Skeletal muscle tissue (tissue), 4 donors: ENCODE data around the gene CEMIP2. TPM values are rescaled to one million over a fixed set of nuclear protein-coding genes. Genes with fewer than 3 reads are reported as not detected.

Experiments used
- H3K27ac ChIP-seq: one replicate; pipeline ENCODE4 v1.7.0; 2013; ENCODE audit warnings: mild to moderate bottlenecking, low read depth, low read length, inconsistent platforms
- H3K27me3 ChIP-seq, 3 donors: one replicate each; pipeline ENCODE4 v1.7.0; 2013; ENCODE audit warnings: low read length in 3 of 3; ENCODE audit not compliant: control insufficient read depth in 3 of 3, insufficient read depth in 3 of 3
- H3K36me3 ChIP-seq, 3 donors: one replicate each; pipeline ENCODE4 v1.7.0; 2013; ENCODE audit warnings: low read length in 3 of 3; ENCODE audit not compliant: control insufficient read depth in 3 of 3, insufficient read depth in 3 of 3
- H3K4me1 ChIP-seq, 3 donors: one replicate each; pipeline ENCODE4 v1.7.0; 2013; ENCODE audit warnings: low read length in 3 of 3, mild to moderate bottlenecking in 3 of 3; ENCODE audit not compliant: control insufficient read depth in 3 of 3, insufficient read depth in 3 of 3
- H3K4me3 ChIP-seq, 3 donors: one replicate each; pipeline ENCODE4 v1.7.0; 2013; ENCODE audit warnings: low read length in 3 of 3
- H3K9ac ChIP-seq, 3 donors: one replicate each; pipeline ENCODE4 v1.7.0; 2013; ENCODE audit warnings: low read length in 3 of 3, mild to moderate bottlenecking in 3 of 3, moderate library complexity in 2 of 3, low read depth in 1 of 3
- H3K9me3 ChIP-seq, 3 donors: one replicate each; pipeline ENCODE4 v1.7.0; 2013; ENCODE audit warnings: low read length in 3 of 3; ENCODE audit not compliant: control insufficient read depth in 3 of 3
- total RNA-seq: library from RNA; depleted of rRNA; stranded (reverse); fragments of >200 nt; gene quantifications from one replicate; pipeline ENCODE4 v1.2.3, GENCODE V29; 2014
- donor health status: Osteomylitis.

CEMIP2 gene
- total RNA-seq, 1 donor from 2014 or later, result 39.7 TPM

- Histone ChIP-seq H3K4me1 (peaks cover 0 to 4% (median 0%) of the 10 kb centered on the region in 3 donors), H3K9ac (no peak overlapping the region), H3K27ac (no peak overlapping the region), H3K4me3 (no peak overlapping the region), H3K27me3 (no peaks in the 10 kb centered on the region), H3K9me3 (no peaks in the 10 kb centered on the region), H3K36me3 (peaks cover 3 to 8% (median 4%) of the 10 kb centered on the region in 3 donors)
Observed at GRCh38 chr9:71743217-71743705, 25.1 kb downstream of the CEMIP2 start.

GRCh38 chr9:71742703-71743102, 25.6 kb downstream of the CEMIP2 start:
- H3K9ac ChIP-seq, result no peak overlapping the region
- no peak overlapping the region for H3K27ac ChIP-seq
- H3K9me3 ChIP-seq, result no peaks in the 10 kb centered on the region
- H3K4me3 ChIP-seq, result no peak overlapping the region
- no peaks in the 10 kb centered on the region for H3K27me3 ChIP-seq
- peaks cover 0 to 4% (median 0%) of the 10 kb centered on the region in 3 donors for H3K4me1 ChIP-seq
- peaks cover 0 to 7% (median 4%) of the 10 kb centered on the region in 3 donors for H3K36me3 ChIP-seq

- H3K27me3 ChIP-seq, result no peaks in the 10 kb centered on the region
- H3K4me3 ChIP-seq, result no peak overlapping the region
- H3K4me1 ChIP-seq, result peaks cover 0 to 4% (median 0%) of the 10 kb centered on the region in 3 donors
- peaks cover 0 to 7% (median 4%) of the 10 kb centered on the region in 3 donors for H3K36me3 ChIP-seq
- no peaks in the 10 kb centered on the region for H3K9me3 ChIP-seq
- no peak overlapping the region for H3K27ac ChIP-seq
- H3K9ac ChIP-seq, result no peak overlapping the region
Observed at GRCh38 chr9:71741926-71742648, 26.2 kb downstream of the CEMIP2 start.

- no peaks in the 10 kb centered on the region for H3K27me3 ChIP-seq
- peaks cover 0 to 4% (median 0%) of the 10 kb centered on the region in 3 donors for H3K4me1 ChIP-seq
- no peak overlapping the region for H3K27ac ChIP-seq
- H3K9me3 ChIP-seq, result no peaks in the 10 kb centered on the region
- H3K36me3 ChIP-seq, result peaks cover 0 to 12% (median 4%) of the 10 kb centered on the region in 3 donors
- no peak overlapping the region for H3K9ac ChIP-seq
- H3K4me3 ChIP-seq, result no peak overlapping the region
Observed at GRCh38 chr9:71740199-71740598, 28.1 kb downstream of the CEMIP2 start.

- Histone ChIP-seq H3K27me3 (no peaks in the 10 kb centered on the region), H3K9ac (no peak overlapping the region), H3K4me1 (no peaks in the 10 kb centered on the region), H3K36me3 (peaks cover 0 to 8% (median 8%) of the 10 kb centered on the region in 3 donors), H3K4me3 (no peak overlapping the region), H3K9me3 (no peaks in the 10 kb centered on the region), H3K27ac (no peak overlapping the region)
Observed at GRCh38 chr9:71737455-71737854, 30.9 kb downstream of the CEMIP2 start.

- Histone ChIP-seq H3K4me3 (no peak overlapping the region), H3K36me3 (peaks cover 2 to 11% (median 10%) of the 10 kb centered on the region in 3 donors), H3K9ac (no peak overlapping the region), H3K4me1 (no peaks in the 10 kb centered on the region), H3K27ac (no peak overlapping the region), H3K9me3 (no peaks in the 10 kb centered on the region), H3K27me3 (no peaks in the 10 kb centered on the region)
Observed at GRCh38 chr9:71736236-71736635, 32.1 kb downstream of the CEMIP2 start.

- Histone ChIP-seq H3K4me1 (no peaks in the 10 kb centered on the region), H3K27ac (no peak overlapping the region), H3K27me3 (no peaks in the 10 kb centered on the region), H3K9ac (no peak overlapping the region), H3K9me3 (no peaks in the 10 kb centered on the region), H3K4me3 (no peak overlapping the region), H3K36me3 (peaks cover 7 to 16% (median 16%) of the 10 kb centered on the region in 3 donors)
Observed at GRCh38 chr9:71734950-71735349, 33.4 kb downstream of the CEMIP2 start.

- H3K4me1 ChIP-seq, result no peaks in the 10 kb centered on the region
- H3K27me3 ChIP-seq, result no peaks in the 10 kb centered on the region
- H3K4me3 ChIP-seq, result no peak overlapping the region
- no peaks in the 10 kb centered on the region for H3K9me3 ChIP-seq
- no peak overlapping the region for H3K27ac ChIP-seq
- peaks cover 9 to 25% (median 21%) of the 10 kb centered on the region in 3 donors for H3K36me3 ChIP-seq
- no peak overlapping the region for H3K9ac ChIP-seq
Observed at GRCh38 chr9:71733176-71733575, 35.1 kb downstream of the CEMIP2 start.

GRCh38 chr9:71729816-71730526, 38.3 kb downstream of the CEMIP2 start:
- Histone ChIP-seq H3K36me3 (peaks cover 16 to 28% (median 26%) of the 10 kb centered on the region in 3 donors), H3K27ac (no peak overlapping the region), H3K27me3 (no peaks in the 10 kb centered on the region), H3K9ac (no peak overlapping the region), H3K4me1 (no peaks in the 10 kb centered on the region), H3K9me3 (no peaks in the 10 kb centered on the region), H3K4me3 (no peak overlapping the region)

- H3K27ac ChIP-seq, result no peak overlapping the region
- H3K27me3 ChIP-seq, result no peaks in the 10 kb centered on the region
- no peak overlapping the region for H3K4me3 ChIP-seq
- no peaks in the 10 kb centered on the region for H3K9me3 ChIP-seq
- H3K9ac ChIP-seq, result no peak overlapping the region
- peaks cover 18 to 29% (median 24%) of the 10 kb centered on the region in 3 donors for H3K36me3 ChIP-seq
- H3K4me1 ChIP-seq, result no peaks in the 10 kb centered on the region
Observed at GRCh38 chr9:71726723-71727122, 41.6 kb downstream of the CEMIP2 start.
